DLD1 (cell line): ENCODE results near the gene C1orf159.

Experiments
- in situ Hi-C: cut with HindIII; loops from 2 replicates; pipeline ENCODE4 v1.10.0; 2017; ENCODE audit warnings: low sequenced_read_pairs

C1orf159 gene

DNA sequence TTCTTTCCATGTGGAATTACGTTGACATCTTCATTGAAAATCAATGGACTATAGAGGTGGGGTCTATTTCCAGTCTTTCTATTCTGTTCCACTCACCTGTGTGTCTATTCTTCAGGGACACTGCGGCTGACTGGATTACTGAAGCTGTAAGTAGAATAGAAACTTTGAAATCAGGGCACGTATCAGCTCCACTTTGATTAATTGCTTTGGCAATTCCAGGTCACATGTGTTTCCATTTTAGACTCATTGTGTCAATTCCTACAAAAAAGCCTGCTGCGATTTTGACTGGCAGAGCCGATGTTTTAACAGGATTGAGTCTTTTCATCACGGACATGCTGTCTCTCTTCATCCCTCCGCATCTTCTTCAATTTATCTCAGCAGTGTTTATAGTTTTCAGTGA is 20.9 kb downstream of the C1orf159 start:
- in situ Hi-C loops: no loop called here

- in situ Hi-C loops: no loop called here
These were observed 22.3 kb downstream of the C1orf159 start for GRCh38 chr1:1093610-1093943.

DNA sequence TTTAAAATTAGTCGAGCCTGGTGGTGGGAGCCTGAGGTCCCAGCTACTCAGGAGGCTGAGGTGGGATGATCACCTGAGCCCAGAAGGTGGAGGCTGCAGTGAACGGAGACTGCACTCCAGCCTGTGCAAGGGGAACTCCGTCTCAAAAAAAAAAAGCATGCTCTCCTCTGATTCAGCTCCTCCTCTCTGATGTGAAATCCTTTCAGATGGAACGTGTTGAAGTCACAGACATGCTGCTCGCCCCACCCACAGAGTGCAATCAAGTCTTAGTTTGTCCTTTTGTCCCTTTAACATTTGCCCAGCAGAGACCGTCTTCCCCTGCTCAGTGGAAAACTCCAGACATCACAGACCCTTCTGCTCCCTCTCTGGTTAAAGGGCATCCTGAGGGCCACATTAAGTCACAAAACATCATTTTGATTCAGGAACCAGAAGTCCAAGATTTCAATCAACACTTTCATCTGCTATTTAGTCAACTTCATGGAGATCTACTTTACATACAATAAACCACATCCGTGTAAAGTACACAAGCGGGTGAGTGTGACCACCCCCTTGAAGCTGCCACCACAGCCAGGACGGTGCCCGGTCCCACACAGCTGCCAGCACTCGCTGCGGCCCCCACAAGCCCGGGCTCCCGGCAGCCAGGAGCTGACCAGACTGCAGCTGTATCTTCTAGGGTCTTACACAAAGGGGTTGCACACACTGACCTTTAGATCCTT is 22.8 kb downstream of the C1orf159 start:
- in situ Hi-C loops: no loop called here

DNA sequence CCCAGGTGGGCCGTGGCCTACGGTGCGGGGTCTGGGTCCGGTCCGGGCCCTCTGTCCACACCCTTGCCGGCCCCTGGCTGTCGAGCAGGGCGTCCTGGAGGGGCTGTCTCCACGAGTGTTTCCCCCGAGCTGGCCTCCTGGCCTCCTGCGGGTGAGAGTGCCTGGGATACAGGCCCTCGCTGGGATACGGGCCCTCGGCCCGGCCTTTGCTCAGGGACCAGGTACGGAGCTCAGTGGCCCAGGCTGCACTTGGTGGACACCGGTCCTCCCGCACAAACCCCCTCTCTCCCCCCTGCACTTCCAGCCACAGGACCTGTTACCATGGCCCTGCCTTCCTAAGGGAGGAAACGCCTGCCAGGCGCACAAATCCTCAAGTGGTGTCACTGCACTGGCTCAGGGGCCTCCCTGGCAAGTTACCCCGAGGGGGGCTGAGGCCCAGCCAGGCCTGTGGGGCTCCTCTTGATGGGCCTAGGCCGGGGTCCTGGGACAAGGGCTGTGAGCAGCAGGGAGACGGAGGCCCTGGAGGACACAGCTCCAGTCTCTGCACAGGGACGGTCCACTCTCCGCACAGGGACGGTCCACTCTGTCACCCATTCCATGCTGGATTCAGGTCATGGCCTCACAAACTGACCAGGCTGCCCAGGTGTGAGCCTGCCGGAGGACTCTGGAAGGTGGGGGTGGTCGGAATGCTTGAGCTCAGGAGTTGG is 23.6 kb downstream of the C1orf159 start:
- in situ Hi-C loops: no loop called here

DNA sequence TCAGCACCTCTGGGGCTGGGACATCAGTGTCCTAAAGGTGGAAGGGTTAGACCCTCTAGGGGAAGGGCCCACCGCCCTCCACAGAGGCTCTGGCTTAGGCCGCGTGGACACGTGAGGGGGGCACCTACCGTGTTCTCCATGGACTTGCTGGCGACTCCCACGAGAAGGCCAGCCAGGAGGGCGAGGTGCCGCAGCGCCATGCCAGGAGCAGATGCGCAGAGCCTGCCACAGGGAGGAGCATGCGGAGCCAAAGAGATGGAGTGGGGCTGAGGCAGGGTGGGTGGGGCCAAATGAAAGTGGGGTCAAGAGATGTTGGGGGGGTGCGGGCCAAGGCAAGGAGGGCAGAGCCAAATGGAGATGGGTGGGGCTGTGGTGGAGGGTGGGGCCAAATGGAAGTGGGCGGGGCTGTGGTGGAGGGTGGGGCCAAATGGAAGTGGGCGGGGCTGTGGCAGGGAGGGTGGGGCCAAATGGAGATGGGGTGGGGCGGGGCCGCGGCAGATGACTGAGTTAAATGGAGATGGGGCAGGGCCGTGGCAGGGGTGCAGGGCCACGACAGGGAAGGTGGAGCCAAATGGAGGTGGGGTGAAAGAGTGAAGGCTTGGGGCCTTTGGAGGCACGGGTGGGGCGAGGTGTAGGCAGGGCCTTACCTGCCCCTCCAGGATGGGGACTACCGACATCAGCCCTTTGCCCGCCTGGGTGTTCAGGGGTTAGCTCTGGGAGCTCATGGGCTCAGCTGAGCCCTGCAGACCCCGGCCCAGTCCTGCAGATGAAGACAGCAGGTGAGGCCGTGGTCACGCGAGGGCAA is 24.3 kb downstream of the C1orf159 start:
- in situ Hi-C loops: no loop called here

GRCh38 chr1:1090424-1091343 is 25.2 kb downstream of the C1orf159 start:
- in situ Hi-C loops: no loop called here

- in situ Hi-C loops: no loop called here
These were observed 26.0 kb downstream of the C1orf159 start for GRCh38 chr1:1089731-1090423.

DNA sequence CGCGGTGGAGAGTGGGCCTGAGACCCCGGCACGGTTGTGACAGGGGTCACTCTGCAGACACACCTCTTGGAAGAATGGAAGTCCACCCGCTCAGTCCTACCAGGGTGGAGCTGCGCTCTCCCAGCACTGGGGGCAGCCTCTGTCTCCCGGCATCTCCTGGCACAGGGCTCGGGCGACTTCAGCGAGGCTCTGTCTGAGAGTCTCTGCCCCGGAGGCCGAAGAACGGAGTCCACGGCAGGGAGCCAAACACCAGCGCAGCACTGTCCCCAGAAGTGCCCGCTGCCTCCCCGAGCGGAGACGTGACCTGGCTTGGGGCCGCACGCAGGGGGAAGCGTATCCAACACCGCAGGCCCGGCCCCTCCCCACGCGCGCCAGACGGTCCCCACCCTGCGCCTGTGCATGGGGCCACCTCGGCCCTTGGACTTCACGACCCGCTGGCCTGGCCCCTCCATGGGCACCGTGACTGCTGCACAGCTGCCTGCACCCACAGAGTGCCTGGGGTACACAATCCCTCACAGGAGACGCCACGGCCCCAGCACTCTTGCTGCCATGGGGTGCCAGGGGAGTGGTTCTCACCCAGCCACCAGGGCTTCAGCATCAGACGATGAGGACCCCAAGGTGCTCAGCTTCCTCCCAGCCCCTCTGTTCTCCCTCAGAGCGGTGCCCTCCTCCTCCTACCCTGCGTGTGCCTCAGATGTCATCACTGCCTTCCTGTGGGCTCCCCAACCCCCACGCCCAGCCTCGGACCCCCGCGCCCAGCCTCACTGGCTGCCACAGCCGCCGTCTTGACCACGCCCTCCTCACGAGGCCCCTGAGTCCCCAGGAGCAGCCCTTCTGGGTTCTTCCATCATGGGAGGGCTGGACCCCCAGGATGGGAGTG is 26.8 kb downstream of the C1orf159 start:
- in situ Hi-C loops: no loop called here

- in situ Hi-C loops: no loop called here
These were observed 27.7 kb downstream of the C1orf159 start for GRCh38 chr1:1088029-1088800.

DNA sequence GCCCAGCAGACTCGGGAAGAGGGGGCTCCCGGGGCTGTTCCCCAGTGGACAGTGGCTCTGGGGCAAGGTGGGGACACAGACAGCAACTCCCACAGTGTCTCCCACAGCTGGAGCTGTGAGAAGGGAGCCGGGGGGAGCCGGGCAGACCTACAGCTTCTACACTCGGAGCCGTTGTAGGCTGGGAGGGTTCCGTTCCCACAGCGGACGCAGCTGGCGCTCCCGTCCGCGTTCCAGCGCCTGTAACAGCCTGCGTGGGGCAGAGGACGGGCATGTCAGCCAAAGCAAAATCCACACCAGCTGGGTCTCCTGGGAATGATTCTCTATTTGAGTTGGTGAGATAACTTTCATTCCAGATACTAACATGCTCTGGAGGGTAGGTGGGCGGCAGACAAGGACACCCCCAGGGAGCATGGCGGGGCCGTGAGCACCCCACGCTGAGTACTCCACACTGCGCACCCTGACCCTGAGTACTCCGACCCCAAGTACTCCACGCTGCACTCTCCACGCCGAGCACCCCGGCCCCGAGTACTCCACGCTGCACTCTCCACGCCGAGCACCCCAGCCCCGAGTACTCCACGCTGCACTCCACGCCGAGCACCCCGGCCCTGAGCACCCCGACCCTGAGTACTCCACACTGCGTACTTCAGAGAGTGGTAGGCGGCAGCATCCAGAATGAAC is 28.4 kb downstream of the C1orf159 start:
- in situ Hi-C loops: no loop called here

GRCh38 chr1:1086911-1087341 is 29.0 kb downstream of the C1orf159 start:
- in situ Hi-C loops: no loop called here

DNA sequence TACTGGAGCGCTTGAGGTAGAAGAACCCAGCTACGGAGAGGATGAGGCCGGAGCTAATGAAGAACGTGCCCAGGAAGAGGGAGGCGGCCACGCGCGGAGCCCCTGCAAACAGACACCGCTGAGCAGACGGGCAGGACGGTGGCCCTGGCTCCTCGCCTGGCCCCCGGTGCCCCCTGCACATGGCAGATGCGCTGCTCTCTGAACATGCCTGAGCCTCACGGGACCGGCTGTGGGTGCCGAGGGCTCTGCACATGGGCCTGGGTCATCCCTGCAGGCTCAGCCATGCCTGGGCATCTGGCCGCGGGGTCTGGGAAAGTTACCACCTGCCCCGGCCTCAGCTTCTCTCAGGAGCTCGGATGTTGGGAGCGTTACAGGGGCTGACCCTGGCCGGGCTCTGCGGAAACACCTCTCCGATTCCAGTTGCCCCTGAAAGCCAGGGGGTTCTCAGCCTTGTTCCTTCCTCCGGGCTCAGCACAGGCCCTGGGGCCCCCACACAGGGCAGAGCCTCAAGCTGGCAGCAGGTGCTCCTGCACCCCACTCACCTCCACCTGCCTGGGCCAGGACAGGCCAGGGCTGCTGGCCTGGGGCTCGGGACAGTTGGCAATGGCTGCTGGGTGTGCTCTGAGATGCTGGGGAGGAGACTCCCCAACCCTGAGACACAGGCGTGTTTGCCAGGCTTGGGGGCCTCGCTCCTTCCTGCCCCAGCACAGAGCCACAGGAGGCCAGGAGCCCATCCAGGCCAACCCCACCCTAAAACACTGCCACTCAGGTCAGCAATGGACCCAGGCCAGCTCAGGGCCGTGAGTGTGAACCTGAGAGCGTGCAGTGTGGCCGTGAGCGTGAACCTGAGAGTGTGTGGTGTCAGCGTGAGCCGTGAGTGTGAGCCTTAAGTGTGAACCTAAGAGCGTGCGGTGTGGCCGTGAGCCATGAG is 29.7 kb downstream of the C1orf159 start:
- in situ Hi-C loops: no loop called here

DNA sequence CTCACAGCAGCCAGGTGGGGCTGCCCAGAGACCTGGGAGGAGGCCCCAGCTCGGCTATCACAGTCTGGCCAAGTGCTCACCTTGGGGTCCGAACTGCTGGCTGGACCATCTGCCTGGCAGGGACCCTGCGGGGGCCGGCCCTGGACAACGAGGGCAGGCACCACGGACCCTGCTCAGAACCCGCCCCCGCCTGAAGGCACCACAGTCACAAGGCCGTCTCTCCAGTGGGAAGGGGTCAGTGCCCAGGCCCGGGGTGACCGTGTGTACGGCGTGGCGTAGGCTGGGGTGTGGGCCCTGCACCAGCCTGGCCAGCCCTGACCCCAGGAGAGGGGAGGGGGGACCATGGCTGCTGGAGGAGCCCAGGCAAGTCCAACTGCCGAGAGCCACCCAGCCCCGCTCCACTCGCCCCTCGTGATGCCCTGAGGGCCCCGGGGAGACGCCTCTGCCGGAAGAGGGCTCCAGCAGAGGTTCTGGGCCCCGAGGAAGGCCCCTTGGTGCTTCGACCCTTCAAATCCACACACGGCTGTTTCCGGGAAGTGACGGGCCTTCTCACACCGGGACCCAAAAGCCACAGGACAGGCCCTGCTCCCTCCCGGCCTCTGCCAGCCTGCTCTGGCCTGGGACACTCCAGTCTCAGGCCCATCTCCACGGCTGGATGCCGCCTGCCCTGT is 30.6 kb downstream of the C1orf159 start:
- in situ Hi-C loops: no loop called here

DNA sequence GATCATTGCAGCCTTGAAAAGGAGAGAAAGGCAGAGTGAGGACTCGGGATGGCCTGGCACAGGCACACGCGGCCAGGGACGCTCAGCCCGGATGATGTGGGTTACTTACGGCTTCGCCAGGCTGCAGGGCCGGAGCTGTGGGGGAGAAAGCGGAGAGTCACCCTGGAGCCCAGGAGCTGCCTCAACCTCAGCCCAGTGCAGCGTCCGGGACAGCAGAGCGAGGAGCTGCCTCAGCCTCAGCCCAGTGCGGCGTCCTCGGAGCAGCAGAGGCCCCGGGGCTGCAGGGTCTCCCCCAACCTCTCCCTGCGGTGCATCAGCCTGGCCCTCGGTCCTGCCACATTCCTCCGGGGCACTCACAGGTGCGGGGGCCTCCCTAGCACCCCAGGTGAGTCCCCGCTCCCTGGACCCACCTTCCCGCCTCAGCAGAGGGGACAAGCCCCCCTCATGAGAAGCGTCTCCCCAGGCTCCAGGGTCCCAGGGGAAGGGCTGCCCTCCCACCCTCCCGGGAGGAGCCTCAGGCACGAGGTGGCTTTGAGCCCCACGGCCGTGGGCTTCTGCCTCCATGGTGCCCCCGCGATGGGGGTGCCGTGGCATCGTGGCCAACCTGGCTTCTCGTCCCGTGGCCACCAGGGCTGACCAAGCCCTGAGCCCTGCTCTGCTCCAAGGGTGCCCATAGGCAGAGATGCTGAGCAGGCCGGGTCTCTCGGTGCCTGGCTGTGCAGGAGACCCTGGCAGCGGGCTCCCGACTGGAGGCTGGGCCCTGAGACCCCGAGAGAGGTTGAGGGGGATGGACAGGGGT is 31.3 kb downstream of the C1orf159 start:
- in situ Hi-C loops: no loop called here
